Testis (tissue), 2 donors: ENCODE measurements around the gene HSPG2.

Source experiments
- POLR2A ChIP-seq: fragments of 450-650 bp; IDR thresholded peaks from one replicate; pipeline ENCODE4 v1.6.1; 2017; ENCODE audit warnings: antibody characterized with exemption, mild to moderate bottlenecking, moderate library complexity
- TF ChIP-seq, protein P1 (sequence below), 3 experiments: fragments of 450-650 bp in 2 of 3; fragments of 200-600 bp in 1 of 3; sonication (generic) in 1 of 3; IDR thresholded peaks; one replicate each; pipeline ENCODE4 v1.5.1; 2016 to 2019; ENCODE audit warnings: antibody characterized with exemption in 3 of 3, mild to moderate bottlenecking in 2 of 3, moderate library complexity in 1 of 3

DNA sequence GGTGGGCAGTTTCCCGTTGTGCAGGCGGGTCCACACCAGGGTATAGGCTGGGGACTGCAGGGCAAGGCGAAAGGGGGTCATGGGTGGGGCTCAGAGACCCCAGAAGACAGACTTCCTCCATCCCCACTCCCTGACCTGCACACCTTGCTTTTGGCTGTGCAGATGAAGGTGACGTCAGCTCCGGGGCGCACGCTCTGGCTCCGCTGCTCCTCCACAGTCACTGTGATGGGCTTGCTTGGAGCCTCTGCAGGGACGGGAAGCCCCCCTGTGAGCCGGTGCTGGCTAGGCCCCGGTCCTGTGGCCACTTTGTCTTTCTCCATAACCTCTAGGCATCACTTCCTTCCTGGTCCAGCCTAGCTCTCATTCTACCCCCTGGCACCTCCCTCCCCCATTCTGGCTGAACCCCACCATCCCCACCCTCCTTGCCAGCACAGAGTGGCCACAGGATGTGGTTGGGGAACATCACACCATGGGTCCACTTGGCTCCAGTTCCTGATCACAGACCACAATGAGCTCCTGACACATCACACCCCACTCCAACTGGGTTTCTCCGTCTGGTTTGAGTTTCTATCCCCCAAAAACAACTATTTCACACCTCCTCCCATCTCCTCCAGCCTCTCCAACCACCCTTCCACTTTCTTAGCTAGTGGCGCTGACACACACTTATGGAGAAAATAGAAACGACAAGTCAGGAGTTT lies 79.8 kb downstream of the HSPG2 start:
- TF ChIP-seq, protein P1, sequence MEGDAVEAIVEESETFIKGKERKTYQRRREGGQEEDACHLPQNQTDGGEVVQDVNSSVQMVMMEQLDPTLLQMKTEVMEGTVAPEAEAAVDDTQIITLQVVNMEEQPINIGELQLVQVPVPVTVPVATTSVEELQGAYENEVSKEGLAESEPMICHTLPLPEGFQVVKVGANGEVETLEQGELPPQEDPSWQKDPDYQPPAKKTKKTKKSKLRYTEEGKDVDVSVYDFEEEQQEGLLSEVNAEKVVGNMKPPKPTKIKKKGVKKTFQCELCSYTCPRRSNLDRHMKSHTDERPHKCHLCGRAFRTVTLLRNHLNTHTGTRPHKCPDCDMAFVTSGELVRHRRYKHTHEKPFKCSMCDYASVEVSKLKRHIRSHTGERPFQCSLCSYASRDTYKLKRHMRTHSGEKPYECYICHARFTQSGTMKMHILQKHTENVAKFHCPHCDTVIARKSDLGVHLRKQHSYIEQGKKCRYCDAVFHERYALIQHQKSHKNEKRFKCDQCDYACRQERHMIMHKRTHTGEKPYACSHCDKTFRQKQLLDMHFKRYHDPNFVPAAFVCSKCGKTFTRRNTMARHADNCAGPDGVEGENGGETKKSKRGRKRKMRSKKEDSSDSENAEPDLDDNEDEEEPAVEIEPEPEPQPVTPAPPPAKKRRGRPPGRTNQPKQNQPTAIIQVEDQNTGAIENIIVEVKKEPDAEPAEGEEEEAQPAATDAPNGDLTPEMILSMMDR (IDR thresholded peaks at IDR 0.05) = no peak
- no peak for TF ChIP-seq POLR2A
